HG03354 (cell line): Measurements from ENCODE around the gene BBOX1.
A peak's percentile ranks its signal among the peaks of the same experiment; 100 is the strongest.
"Not testable (repeated sequence)": the region's sequence is repeated elsewhere in the genome, so short reads cannot be mapped to it uniquely, and the experiment has no call there.

Experiments
- ATAC-seq: cut with Tn5 transposase; IDR thresholded peaks from one replicate; pipeline ENCODE4 v1.9.1; 2021; ENCODE audit warnings: mild to moderate bottlenecking; ENCODE audit not compliant: unreplicated experiment, poor library complexity, severe bottlenecking

Gene BBOX1

DNA sequence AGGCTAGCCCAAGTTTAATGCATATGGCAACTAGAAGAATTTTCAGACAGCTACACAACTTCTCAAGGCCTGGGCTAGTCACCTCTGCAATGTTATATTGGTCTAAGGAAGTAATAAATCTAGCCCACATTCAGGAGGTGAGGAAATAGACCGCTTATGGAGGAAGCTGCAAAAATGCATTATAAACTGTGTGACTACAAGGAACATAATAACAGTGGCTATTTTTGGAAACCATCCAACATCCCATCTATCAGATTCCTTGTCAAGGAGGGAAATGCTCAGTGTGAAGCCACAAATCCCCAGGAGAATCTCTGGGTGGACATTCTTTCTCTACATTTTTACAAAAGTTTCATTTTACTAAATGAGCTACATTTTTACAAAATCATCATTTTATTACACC is 76.1 kb downstream of the BBOX1 start:
- ATAC-seq = no peak

DNA sequence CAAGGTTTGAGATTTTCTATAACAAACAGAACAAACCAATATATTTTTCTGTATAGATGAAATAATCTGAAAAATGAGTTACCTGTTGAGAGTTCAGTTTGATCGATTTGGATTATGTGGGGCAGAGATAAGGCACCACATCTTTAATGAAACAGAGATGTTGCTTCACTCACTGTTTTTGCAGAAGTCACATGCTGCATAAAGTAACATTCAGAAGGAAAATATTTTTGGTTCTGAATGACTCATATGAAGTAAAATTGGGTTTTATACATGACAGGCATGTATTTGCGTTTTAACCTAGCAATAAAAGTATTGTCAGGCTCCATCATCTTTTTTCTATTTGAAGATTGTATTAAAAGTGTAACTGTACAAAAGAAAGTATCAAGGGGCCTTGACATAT is 77.8 kb downstream of the BBOX1 start:
- ATAC-seq = no peak

DNA sequence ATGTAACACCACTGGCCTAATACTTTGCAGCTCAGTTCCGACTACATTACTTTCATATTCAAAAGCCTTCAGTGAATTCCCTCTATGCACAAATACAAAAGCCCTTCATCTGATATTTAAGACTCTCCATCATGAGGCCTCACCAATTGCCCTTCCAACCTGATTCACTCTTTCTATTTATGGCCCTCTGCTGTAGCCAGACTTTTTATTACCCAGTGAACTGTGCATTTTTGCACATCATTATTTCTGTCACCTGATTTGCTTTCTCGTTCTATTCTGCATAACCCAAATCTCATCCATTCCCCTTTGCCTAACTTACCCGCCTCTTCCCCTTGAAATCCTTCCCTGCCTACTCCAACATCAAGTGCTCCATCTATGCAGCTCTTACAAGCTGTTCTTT is 78.3 kb downstream of the BBOX1 start:
- no peak for ATAC-seq

DNA sequence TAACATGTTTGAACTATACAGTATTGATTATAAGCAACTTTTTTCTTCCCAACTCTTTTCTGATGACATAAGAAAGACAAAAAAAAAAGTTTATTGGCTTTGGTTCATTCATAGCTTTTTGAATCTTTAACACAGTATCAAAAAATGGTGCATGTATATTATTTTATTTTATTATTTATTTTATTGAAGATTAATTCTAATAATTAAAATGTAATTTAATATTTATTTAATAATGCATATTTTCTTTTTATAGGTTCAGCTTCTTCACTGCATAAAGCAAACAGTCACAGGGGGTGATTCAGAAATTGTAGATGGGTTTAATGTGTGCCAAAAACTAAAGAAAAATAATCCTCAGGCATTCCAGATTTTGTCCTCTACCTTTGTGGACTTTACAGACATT is 78.8 kb downstream of the BBOX1 start:
- ATAC-seq = no peak

DNA sequence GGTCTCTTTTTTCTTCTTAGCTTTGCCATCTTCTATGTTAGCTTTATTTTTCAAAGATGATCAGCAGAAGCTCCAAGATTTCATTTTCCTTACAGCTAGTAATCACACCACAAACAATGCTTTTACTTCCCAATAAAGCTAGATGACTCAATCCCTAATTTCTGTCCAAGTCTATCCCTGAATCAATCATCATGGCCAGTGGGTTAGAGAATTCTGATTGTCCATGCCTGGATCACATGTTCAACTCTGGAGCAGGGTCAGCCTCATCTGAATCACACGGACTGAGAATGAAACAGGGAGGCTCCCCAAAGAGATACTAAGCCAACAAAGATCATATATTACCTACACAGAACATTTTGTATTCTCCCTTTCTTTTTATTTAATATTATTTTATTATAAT is 79.6 kb downstream of the BBOX1 start:
- no peak for ATAC-seq

DNA sequence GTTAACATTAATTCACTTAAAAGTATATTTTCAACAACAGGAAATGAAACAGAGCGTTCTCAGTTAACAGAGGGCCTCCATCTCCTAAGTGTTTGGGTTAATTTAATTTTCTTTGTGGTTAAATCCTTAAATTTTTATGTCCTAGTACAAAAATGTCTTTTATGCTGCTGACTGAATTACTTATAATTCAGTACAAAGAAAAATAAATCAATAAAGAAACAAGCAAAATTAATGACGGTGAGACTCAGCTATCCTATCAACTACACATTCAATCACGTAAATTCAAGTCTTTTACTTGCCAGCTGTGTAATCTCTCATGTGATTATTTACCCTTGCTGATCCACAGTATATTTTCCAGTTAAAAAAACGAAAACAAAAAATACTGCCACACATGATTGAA is 81.4 kb downstream of the BBOX1 start:
- no peak for ATAC-seq

DNA sequence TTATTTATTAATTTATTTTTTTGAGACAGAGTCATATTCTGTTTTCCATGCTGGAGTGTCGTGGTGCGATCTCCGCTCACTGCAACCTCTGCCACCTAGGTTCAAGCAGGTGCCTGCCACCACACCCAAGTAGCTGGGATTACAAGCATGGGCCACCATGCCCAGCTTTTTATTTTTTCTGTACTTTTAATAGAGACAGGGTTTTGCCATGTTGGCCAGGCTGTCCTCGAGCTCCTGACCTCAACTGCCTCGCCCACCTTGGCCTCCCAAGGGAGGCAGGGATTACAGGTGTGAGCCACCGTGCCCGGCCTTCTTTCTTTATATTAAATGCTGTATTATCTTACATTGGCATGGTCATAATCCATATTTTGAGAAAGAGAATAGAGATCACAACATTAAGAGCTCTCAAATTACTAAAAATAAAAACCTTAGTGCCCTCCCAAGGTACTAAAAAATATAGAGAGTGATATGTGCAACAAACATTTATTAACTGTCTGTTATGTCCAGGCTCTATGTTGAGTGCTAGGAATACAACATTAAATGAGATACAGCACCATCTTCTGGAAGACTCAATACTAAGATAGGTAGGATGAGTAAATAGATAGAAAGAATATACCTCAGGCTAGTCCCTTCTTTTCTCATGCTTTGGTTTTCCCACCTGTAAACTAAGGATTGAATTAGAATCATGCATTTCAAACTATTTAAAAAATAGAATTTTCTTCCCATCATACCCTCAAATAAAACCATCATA is 84.1 kb downstream of the BBOX1 start:
- ATAC-seq = no peak

DNA sequence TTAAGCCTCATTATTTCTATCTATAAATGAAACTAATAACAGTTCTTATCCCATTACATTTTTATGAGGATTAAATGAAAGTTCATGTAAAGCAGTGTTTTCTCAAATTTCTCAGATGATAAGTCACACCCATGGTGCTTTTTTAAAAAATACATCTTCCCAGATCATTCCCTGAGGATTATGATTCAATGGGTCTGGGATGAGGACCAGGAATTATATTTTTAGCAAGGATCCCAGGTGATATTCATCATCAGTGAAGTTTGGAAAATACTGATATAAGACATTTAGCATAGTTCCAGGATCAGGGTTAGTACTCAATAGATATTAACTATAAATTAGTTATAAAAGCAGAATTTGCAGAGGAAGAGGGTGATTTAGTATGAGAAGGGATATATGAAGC is 89.1 kb downstream of the BBOX1 start:
- ATAC-seq = no peak

DNA sequence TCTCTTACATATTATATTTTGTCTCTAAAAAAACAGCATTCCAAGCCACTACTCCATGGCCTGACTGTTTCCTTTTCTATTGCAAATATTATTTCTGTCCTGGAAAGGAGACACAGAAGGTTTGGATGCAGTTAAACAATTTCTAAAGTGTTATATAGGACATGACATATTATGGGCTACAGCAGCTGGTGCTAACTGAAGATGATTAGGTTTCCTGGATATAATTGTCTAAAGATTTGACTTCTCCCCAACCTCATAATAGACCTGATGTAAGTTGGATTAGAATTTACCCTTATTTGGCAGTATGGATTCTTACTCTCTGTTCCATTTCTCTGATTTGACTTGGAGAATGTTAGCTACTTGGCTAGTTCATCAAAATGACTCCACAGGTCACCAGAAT is 90.2 kb downstream of the BBOX1 start:
- no peak for ATAC-seq

DNA sequence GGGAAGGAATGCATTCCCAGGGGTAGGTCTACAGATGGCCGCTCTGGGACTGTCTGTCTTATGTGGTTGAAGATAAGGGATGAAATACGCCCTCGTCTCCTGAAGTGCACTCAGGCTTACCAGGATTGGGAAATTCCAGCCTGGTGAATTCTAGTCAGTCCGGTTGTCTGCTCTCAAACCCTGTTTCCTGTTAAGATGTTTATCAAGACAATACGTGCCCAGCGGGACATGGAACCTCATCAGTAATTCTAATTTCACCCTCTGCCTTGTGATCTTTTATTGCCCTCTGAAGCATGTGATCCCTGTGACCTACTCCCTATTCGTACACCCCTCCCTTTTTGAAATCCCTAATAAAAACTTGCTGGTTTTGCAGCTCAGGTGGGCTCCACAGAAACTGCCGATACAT is 95.3 kb downstream of the BBOX1 start:
- ATAC-seq = not testable (repeated sequence)

DNA sequence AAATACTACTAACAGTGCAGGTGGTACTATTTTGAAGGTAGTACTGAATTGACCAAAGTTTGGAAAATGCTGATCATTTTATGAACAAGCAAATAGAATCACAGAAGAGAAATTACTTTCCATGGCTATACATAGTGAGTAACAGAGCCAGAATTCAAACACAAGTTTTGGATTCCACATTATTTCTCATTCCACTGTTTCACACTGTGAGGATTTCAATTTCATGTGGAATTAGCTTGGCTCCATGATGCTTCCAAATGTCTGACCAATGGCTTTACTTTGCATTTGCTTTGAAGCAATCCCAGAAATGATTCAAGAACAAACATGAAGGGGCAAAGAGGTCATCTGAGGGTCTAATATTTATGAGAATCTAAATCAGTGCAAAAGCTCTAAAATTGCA is 98.1 kb downstream of the BBOX1 start:
- ATAC-seq = no peak

DNA sequence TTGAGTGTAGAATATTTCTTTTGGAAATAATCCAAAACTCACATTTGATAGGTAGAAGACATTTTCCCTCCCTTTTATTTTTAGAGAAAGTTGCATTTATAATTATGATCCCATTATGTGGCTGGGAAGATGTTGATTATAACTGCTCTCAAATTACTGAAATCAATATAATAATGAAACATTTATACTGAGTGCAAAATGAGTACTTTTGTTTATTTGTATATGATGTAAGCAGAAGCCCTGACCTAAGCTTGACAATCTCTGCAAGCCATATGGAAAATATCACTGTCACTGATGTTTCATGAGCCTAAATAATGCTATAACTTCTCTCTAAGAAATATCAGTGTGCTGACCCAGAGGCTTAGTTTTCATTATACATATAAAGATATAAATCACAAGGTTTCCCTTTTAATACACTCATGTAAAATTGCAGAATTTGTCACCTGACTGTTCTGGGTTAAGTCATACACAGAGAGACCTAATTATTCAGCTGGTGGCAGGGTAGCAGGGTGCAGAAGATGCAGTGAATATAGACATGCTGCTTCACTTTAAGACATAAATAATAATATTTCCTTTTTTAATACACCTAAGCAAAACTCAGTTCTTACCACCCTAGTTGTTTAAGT is 99.2 kb downstream of the BBOX1 start:
- no peak for ATAC-seq

DNA sequence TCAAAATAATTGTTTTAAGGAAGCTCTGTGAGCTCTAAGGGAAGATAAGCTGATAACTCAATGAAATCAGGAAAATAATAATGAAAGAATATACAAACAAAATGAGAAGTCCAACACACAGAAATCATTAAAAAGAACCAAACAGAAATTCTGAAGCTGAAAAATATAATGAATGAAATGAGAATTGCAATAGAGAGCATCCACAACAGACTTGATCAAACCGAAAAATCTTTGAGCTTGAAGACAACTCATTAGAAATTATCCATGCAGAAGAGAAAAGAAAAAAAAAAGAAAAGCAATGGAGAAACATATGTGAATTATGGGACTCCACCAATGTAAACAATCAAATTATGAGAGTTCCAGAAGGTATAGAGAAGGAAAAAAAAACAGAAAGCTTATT is 101.0 kb downstream of the BBOX1 start:
- no peak for ATAC-seq

DNA sequence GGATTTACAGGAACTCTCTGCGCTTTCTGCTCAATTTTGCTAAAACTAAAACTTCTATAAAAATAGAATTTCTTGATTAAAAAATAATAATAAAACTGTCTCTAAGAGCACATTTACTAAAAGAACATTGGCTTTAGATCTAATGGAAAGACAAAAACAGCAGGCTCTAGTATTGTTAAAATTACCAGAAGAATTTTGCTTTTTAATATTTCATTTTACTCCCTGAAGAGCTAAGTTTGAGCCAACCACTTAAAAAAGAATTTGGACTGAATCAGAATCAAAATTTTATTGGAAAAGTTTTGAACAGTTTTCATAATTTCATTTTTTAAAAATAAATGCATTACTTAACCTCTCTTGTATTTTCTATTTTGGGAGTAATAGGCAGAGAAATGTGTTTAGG is 107.3 kb downstream of the BBOX1 start:
- no peak for ATAC-seq

DNA sequence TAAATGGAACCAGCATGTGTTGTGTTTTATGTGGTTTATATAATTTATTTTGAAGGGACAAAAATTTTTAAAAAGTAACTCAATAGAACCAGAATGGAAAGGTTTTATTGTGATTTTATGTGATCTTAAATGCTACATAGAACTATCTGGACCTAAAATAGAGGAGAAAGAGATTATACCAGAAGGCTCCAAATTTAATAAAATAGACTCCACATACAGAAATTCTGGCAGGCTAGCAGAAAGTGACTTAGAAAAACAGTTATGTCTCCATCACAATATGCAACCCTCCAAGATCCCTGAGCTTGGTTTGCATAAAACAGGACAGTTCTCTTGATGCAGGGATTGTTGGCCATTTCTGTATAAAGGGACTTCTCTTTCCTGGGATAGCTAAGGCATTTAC is 107.9 kb downstream of the BBOX1 start:
- no peak for ATAC-seq

DNA sequence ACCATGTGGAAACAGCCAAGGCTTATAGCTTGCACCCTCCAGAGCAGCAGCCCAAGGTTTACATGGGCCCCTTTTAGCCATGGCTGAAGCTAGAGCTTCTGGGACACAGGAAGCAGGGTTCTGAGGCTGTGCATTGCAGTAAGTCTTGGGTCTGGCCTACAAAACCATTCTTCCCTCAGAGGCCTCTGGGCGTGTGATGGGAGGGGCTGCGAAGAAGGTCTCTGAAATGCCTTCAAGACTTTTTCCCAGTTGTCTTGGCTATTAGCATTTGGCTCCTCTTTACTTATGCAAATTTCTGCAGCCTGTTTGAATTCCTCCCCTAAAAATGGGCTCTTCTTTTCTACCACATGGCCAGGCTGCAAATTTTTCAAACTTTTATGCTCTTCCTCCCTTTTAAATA is 109.5 kb downstream of the BBOX1 start:
- no peak for ATAC-seq

DNA sequence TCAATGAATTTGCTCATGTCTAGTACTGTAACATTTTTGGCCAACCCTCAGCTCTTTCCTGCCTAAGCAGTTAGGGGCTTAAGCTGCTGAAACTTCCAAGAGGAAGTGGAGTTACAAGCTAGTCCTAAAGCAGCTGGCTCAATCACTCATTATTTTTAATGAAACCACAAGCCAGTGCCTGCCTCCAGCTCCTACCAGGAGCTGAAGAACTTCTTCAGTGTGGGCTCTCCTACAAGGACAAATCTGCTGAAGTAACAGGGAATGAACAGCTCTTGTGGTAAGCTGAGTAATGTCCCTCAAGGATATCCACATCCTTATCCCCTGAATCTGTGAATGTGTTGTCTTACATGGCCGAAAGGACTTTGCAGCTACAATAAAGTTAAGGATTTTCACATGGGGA is 112.5 kb downstream of the BBOX1 start:
- no peak for ATAC-seq

DNA sequence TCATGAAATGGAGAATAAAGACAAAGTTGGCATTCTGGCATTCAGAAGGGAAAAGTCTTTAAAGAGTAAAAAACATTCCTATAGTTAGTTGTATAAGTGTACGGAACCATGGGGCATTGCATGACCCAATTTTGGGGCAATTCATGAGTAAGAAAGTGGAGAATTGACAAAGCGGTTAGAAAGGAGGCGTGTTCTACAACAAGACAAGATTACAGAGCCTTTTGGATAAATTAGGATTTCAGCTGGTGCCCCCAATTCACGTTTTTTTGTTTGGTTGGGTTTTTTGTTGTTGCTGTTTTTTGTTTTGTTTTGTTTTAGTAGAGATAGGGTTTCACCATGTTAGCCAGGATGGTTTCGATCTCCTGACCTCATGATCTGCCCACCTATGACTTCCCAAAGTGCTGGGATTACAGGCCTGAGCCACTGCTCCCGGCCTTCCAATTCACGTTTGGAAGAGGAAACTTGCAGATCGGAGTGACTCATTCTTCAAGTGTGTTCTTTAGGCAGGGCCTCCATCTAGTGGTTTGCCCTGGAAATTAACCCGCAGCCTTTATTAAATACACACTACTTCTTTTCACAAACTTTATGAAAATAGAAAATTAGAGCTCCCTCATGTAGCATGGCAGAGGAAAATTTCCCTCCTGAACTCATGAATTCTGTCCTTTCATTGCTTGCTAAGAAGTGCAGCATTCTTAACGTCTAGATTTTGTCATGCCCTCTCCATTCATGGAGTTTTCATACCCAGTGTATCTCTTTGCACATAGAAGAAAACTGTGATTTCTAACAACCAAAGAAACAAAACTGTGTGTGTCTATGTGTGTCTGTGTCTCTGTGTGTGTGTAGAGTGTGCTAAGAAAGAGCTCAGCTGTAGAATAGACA is 118.1 kb downstream of the BBOX1 start:
- ATAC-seq = peak; percentile 84

DNA sequence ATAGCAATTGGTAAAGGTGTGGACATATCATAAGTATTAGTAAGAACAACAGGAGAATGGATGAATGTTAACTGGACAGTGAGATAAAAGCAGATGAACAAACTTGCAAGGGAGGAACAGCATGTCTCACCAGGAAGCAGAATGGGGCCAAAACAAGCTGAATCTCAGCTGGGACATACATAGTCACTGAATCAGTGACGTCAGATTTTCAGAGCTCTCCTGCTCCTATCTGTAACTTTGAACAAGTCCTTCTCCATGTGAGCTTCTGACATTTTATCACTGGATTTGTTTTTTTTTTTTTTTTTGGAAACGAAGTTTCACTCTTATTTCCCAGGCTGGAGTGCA is 118.7 kb downstream of the BBOX1 start:
- peak; percentile 12 for ATAC-seq

DNA sequence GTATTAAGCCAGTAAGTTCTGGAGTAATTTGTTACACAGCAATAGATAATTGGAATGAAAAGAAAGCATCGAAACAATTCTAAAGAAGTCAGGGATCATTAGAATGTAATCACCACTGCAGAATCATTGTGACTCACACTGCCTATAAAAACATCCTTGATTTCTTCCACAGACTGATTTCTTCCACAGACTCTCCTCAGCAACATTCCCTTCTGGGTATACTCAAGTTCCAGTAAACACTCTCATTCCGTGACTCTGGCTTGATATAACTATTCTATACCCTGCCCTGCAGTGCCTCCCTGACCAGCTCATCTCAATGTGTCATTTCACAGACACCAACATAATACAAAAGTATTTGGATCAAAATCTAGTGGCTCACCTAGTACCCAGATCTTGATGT is 120.5 kb downstream of the BBOX1 start:
- no peak for ATAC-seq

DNA sequence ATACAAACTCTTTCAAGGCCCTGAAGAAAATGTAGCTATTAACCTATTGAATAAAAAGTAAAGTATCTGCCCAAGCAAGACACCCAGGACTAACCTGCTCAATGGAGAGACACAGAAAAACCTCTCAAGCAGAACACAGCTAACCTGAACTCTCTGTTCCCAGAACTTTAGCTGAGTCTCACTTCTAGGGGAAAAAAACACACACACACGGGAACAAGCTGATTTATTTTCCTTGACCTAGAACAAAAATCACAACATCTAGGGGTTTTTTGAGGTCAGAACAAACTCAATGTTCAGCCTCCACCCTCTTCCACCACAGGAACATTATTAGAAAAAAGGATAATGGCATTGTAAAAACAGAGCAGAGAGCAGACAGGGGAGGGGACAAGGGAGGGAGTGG is 121.6 kb downstream of the BBOX1 start:
- no peak for ATAC-seq
